Measurements from ENCODE around the gene PSMG3.

Gene PSMG3

DNA sequence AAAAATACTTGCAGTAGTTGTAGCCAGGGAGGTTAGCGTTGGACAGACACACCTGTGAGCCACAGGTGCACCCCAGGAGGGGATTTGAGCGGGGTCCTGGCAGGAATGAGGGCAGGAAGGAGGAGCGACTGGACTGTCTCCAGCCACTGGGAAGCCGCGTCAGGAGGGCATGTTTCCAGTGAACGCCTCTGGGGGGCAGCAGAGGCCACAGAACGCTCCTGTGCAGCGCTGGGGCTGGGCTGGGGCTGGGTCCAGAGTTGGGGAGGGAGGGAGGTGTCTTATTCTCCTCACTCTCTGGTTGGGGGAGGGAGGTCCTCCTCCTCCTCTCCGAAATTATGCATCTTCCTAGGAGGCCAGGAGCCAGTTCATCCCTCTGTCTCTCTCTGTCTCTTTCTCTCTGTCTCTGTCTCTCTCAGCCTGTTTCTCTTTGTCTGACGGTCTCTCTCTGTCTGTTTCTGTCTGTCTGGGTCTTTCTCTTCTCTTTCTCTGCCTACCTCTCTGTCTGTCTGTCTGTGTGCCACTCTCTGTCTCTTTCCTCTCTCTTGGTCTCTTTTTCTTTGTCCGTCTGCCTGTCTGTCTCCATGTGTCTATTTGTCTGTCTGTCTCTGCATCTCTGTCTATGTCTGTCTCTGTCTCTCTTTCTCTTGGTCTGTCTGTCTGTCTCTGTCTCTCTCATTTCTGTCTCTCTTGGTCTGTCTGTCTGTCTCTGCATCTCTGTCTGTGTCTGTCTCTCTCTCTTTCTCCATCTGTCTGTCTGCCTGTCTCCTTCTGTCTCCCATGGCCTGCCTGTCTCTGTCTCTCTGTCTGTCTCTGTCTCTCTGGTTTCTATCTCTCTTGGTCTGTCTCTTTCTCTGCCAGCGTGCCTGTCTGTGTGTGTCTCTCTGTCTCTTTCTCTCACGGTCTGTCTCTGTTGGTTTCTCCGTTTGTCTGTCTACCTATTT, 9.9 kb upstream of the PSMG3 start:
- DNase-seq = peak; percentile 77
- peak; percentile 95 for ATAC-seq

DNA sequence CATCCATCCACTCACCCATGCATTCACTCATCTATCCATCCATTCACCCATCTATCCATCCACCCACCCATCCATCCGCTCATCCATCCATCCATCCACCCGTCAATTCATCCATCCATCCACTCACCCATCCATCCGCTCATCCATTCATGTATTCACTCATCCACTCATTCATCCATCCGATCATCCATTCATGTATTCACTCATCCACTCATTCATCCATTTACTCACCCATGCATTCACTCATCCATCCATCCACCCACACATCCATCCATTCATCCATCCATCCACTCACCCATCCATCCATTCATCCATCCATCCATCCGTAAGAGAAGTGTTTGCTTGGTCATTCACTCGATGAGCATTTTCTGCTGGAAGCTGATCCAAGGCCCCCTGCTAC, 8.7 kb upstream of the PSMG3 start:
- no peak for ATAC-seq

DNA sequence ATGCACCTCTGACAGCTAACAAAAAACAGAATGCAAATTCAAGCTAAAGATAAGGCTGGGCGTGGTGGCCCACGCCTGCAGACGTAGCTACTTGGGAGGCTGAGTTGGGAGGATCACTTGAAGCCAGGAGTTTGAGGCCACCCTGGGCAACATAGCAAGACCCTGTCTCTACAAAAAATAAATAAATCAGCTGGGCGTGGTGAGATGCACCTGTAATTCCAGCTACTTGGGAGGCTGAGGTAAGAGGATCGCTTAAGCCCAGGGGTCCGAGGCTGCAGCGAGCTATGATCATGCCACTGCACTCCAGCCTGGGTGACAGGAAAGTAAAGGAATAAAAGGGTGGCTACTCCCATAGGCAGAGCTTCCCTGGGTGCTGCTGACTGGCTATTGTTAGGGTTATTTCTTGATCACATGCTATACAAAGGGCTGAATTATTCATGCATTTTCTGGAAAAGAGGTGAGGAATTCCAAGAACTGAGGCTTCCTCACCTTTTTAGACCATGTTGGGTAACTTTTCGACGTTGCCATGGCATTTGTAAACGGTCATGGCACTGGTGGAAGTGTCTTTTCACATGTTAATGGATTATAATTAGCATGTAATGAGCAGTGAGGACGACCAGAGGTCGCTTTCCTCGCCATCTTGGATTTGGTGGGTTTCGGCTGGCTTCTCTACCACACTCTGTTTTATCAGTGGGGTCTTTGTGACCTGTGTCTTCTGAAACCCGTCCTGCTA, 6.9 kb upstream of the PSMG3 start:
- DNase-seq (no peak), ATAC-seq (no peak)

More for the DNA sequence above, 8.7 kb upstream of the PSMG3 start:
- DNase-seq = no peak

DNA sequence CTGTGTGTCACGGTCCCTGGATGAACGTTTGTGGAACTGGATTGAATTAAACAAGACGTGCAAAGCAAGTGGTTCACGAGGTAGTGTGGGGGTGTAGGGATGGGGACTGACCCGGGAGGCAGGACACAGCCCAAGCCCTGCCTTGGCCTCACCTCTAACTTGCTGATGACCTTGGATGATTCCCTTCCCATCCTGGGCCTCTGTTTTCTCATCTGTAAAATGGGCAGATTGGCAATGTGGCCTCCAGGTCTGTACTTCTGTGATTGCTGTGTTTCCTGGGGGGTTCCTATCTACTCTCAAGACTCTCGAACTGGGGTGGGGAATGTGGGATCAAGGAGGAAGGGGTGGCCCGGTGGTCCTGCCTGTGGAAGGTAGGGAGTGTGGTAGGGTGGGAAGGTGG, 6.0 kb upstream of the PSMG3 start:
- ATAC-seq = no peak
- DNase-seq = no peak

DNA sequence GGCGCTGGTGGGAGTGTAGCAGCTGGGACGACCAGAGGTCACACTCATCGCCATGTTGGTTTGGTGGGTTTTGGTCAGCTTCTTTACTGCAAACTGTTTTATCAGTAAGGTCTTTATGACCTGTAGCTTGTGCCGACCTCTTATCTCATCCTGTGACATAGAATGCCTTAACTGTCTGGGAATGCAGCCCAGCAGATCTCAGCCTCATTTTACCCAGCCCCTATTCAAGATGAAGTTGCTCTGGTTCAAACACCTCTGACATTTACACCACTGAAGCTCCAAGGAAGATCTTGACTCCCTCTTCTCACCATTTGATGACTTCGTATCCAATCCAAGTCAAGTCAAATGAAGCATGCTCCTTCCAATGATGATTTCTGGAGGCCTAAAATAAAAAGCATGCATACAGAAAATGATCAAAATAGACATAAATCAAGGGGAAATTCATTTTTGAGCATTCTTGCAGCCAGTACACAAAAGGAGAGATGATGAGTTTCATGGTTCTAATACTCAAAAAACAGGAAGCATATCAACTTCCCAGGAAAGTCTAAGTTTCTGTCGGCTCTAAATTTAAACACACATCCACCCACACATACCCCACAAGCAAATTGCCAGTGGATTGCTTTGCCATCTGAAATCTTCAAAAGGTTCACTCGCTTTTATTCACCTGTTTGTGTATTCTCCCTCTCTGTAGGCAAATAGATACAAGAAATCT, 2.4 kb upstream of the PSMG3 start:
- ATAC-seq = no peak
- no peak for DNase-seq

DNA sequence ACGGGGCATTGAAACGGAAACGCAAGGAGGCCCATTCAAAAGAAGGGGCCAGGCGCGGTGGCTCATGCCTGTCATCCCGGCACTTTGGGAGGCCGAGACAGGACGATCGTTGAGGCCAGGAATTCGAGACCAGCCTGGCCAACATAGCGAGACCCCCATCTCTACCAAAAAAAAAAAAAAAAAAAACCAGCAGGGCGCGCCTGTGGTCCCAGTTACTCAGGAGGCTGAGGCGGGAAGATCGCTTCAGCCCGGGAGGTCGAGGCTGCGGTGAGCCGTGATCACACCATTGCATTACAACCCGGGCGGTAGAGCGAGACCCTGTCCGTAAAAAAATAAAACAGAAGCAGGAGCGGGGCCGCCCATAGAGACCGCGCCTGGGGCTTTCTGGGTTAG, 396 bp downstream of the PSMG3 start:
- no peak for DNase-seq
- ATAC-seq = no peak

DNA sequence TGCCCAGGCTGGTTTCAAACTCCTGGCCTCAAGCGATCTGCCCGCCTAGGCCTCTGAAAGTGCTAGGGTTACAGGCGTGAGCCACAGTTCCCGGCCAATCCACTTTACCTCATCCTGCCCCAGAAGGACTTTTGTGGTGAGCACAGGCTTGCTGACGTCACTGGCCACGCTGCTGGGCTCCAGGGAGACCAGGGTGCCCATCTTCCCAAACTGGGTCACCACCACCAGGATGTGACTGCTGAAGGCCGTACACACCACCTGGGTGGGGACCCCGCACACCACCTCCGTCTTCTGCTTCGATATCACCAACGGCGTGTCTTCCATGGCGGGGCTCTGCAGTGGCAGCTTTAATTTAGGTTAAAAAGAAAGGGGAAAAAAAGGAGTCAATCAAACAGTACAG, 816 bp downstream of the PSMG3 start:
- DNase-seq = peak; percentile 51

DNA sequence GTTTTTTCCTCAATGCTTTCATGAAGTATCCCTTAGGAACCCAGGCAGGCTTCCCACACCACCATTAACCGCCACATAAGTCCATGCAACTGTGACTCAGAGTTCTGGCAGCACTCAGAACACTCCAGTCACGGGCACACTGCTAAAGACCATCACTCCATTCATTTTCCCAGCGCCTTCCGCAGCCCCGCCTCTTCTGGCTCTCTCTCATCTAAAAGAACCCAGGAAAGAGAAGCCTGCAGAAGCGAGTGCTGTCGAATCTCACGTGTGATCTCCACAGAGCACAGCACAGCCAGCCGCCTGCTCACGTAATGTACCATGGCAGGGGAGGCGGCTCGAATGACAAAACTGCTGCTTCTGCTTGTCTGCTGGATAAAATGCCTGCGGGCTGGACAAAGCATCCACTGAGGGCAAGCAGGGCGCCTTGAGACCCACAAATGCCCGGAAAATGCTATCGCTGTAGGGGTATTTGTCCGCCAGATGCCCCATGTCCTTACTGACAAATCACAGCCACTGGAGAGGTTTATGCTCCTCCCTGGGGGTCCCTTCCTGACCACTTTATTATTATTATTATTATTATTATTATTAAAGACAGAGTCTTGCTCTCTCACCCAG, 1.8 kb downstream of the PSMG3 start:
- DNase-seq (no peak), ATAC-seq (no peak)

More for the DNA sequence above, 816 bp downstream of the PSMG3 start:
- ATAC-seq = no peak

DNA sequence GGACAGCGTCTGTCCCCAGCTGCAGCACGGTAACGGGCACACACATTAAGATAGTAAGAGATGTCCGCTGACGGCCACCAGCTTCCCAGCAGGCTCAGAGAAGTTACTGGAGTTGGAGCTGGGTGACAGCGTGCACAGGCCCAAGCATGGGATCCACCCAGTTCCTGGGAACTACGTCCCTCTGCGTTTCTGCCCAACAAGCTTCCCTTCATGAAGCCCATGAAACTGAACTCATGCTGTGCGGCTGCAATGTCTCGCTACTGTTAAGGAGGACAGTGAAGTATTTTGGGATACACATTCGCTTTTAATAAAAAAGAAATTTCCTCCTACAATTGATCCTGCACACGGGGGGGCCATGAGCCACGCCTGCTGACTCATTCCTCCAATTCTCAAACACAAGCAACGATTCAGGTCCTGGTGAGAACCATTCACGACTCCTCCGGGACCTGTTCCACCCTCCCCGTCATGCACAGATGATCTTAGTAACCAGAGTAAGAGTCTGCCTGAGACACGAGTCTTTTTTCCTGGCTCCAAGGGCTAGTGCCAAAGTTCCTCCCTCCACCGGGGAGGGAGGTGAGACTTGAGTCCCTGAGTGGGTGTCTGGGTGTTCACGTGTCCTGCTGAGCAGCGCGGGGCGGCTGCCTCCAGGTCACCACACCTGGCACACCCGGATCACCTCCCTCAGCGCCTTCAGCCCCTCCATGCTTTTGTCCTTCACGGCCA, 2.6 kb downstream of the PSMG3 start:
- no peak for DNase-seq
- ATAC-seq = no peak

DNA sequence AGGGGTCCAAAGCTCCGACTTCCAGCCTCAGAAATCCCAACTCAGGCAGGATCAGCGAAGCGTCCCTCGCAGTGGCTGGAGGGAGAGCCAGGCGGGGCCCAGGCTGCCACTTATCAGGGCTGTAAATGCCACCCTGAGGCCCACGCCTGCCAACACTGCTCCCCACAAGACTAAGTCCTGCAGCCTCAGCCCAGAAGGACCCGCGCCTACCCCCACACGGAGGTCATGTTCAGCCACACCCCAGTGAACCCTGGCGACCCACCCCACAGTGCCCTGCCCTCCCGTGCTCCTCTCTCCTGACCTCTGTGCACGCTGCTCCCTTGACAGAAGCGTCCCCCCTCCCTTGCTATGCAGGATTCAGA, 3.2 kb downstream of the PSMG3 start:
- ATAC-seq = no peak
- DNase-seq = no peak

DNA sequence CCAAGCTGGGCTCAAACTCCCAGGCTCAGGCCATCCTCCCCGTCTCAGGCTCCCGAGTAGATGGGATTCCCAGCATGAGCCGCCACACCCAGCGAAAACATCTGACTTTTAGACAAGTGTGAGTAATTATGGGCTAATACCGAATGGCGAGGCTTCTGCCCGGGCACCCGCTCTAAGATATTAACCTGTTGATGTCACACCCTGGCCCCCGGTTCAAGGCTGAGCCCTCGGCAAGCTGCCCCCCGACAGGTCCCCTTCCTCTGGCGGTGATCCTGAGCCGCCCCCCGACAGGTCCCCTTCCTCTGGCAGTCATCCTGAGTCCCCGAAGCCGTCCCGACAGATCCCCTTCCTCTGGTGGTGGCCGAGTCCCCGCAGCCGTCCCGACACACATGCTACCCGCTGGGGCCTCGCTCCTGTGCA, 5.2 kb downstream of the PSMG3 start:
- ATAC-seq = no peak
- DNase-seq = no peak

DNA sequence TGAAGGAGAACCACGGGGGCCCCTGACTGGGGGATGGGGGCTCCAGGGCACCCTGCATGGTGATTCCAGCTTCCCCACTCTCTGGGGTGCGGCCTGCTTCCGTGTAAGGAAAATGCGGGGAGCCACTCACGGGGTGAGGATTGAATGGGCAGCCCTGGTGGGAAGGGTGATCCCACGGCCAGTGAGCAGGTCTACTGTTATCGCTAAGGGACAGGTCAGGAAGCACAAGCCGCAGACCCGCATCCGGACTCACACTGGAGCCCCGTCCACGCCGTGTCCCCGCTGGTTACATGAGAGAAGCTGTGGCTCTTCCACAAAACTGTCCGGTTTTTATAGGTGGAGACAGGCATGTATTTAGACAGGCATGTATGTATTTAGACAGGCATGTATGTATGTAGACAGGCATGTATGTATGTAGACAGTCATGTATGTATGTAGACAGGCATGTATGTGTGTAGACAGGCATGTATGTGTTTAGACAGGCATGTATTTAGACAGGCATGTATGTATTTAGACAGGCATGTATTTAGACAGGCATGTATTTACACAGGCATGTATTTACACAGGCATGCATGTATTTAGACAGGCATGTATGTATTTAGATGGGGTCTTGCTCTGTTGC, 5.7 kb downstream of the PSMG3 start:
- no peak for DNase-seq
- no peak for ATAC-seq

DNA sequence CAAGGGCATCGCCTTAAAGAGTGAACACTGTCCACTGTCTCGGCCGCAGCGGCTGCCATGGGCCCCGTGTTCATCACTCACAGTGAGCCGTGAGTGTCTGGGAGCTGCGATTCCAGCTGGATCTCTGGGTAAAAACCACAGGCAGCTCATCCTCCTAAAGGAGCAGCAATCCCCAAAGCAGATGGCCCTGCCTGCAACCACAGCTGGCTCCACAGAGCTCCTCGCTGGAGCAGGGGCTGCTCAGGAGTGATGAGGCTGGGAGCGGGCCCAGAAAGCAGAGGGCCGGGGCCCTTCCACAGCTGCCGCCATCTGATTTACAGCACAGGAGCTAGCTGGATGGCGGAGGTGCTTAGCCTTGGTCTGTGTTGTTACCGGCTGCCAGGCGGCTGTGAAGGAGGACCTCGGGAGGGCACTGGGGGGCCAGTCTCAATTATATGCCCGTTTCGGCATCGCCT, 7.2 kb downstream of the PSMG3 start:
- ATAC-seq (no peak), DNase-seq (no peak)

DNA sequence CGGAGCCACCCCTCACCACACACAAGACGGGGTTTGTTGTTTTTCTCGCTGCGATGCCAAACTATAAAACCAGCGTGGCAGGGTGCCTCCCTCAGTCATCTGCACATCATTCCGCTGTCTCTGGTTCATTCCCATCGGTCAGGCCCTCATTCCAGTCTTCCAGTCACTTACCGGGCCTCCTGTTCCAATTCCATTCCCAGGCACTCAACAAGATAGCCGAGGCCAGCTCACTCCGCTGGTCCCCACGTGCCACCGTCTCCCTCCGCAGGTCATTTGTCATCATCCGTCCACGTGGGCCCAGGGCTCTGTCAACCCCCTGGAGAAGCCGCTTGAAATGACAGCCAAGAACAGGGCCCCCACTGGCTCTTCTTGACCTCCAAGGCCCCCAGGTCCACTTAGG, 7.7 kb downstream of the PSMG3 start:
- DNase-seq (no peak), ATAC-seq (no peak)

DNA sequence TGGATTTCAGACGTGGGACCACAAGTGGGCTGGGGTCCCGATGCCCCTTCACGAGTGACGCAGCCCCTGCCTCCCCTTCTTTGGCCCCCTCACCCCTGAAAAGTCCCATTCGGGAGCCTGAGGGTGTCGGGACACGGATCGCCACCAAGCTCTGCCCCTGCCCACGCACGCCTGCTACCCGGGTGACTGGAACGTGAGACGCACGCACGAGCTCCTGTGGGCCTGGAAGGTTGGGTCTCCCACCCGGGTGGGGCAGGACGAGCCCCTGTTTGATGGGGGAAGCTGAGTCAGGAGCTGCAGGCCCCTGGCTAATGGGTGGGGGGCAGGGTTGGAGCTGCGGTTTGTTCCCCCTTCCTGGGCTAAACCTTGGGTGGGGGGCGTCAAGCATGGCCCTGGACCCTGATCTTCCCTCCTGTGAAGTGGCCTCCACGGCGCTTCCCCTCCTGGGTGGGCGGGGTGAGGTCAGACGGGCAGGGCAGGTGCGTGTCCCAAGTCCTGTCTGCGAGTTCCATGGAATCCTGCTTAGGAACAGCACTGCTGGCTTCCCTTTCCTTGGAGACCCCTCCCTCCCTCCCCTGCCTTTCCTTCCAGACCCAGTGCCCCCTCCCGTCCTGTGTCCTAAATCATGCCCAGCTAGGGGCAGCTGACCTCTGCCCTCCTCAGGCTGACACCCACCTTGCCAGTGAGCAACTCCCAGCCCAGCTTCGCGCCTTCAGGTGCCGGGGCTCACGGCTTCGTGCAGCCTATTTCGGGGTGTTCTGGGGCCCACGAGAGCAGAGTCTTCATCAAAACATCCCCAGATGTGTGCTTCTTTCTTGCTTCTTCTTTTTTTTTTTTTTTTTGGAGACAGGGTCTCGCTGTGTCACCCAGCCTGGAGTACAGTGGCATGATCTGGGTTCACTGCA, 8.5 kb downstream of the PSMG3 start:
- ATAC-seq (no peak), DNase-seq (no peak)

DNA sequence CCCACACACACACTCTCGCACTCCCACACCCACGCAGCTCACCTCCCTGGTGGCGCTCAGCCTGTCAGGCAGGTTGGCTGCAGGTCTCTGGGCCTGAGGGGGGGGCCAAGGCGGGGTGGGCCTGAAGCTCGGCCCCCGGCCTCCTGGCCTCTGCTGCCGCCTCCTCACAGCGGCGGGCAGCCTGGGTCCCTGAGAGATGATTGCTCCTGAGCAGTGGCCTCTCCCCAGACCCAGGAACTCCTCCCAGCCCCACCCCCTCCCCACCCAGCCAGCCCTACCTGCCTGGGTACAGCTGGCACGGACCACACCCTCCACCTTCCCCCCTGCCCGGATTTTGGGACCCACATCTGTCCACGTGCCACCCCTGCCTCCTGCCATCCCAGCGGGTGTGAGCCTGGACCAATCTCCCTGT, 9.2 kb downstream of the PSMG3 start:
- ATAC-seq (no peak), DNase-seq (no peak)

DNA sequence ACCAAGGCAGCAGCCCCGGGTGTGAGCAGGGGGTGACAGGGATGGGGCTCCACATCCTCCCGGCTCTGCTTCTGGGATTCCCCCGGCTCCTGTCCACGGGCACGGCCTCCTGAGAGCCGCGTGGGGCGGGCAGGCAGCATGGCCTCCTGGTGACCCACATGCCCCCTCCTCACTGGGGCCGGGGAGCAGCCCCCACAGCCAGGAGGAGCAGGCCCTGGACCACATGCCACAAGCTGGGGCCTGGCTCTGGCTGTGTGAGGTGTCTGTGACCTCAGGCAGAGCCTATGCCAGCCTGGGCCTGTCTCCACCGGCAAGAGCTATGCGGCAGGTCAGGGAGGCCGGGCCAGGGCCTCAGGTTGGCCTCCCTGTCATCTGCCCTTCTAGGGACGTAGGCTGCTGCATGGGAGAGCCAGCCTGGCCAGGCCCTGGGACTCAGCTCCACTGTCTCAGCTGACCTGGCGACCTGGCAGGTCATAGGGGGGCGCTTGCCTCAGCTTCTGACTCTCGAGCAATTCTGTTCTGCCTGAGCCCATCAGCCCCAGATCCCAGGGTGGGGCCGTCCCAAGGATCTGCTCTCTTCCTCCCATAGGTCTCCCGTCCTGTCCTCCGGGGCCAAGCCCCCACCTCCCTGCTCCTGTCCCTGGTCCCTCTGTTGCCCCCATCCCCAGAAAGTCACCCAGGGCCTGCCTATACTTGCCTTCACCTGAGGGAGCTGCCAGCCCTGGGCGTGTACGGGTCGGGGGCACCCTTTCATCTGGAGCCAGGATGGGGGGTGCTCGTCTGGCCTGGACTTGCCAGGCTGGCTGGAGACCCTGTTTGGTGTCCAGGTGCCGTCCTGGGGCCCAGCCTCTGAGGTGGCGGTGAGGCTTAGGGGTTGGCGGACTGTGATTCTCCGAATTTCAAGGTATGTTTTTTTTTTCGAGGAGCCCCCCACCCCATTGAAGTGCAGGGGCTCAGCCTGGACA, 9.9 kb downstream of the PSMG3 start:
- no peak for ATAC-seq
- no peak for DNase-seq

DNA sequence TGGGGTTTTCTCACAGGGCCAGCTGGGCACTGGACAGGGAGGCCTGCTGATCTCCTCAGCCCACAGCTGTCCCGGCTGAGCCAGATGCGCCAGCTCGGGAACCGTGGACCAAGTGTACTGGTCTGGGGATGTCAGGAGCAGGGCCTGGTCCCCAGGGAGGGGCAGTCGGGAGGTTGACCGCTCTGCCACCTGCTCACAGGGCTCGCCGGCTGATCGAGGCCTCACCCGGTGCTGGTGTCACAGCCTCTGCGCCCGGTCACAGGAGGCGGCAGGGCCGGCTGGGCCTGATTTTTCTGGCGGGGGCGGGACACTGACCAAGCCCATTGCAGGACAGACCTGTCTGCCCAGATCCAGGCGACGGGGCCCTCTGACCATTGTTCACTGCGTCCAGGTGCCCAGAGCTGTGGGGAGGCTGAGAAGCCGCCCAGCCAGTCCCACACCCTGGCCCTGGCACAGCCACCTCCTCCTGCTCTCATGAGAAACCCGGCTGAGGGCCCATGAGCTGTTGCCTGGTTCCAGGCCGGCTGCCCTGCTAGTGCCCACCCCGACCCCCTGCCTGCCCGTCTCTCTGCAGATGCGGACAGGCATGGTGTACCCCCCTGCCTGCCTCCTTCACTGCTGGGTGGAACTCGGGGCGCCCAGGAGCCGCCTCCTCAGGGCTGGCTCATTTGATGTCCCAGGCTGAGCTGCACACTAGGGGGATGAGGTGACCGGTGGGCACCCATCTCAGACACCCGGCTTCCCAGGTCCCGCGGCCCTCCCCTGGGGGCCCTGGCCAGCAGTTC, 10.8 kb downstream of the PSMG3 start:
- DNase-seq (no peak), ATAC-seq (no peak)
